ENCODE data around the gene LMNB1.

LMNB1 gene

GRCh38 chr5:126875303-126875785, 98.4 kb downstream of the LMNB1 start:
- H3K4me3 ChIP-seq = no peak overlapping the region
- H3K27ac ChIP-seq = no peak overlapping the region

DNA sequence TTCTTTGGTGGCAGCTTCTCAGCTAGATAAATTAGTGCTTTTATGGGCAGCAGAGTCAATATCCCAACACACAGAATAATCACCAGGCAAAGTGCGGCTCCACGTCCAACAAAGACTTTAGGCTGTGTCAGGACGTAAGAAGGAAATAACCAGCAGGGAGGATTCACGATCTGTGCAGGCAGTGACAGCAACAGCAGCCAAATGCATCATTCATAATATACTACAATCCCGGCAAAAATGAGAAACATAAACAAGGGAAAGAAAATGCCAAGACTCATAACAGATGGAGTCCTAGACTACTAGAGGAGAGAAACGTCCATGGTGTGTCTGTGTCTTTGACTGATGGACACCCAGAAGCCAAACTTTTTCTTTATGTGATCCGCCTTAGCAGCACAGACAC, 100.7 kb downstream of the LMNB1 start:
- Histone ChIP-seq H3K4me3 (no peak overlapping the region), H3K27ac (no peak overlapping the region)

- Histone ChIP-seq H3K27ac (no peak overlapping the region), H3K4me3 (no peak overlapping the region)
Measured at GRCh38 chr5:126878085-126878484, 101.1 kb downstream of the LMNB1 start.

DNA sequence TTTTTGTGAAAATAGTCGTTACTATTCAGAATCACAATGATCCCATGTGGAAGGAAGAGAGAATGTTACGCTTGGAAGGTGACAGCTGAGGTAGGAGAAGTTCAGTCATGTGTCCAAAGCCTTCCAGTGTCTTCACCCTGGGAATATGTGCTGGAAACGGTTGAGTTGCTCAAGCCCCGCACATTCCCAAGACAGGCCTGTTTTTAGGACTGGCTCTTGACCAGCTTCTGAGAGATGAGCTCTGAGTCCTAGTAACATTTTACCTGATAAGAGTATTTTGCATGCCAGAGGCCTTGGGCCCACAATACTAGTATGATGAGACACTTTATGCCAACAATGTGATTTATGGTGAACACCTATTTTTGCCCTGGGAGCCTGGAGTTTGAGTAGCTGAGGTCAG, 101.7 kb downstream of the LMNB1 start:
- H3K27ac ChIP-seq = no peak overlapping the region
- H3K4me3 ChIP-seq = no peak overlapping the region

DNA sequence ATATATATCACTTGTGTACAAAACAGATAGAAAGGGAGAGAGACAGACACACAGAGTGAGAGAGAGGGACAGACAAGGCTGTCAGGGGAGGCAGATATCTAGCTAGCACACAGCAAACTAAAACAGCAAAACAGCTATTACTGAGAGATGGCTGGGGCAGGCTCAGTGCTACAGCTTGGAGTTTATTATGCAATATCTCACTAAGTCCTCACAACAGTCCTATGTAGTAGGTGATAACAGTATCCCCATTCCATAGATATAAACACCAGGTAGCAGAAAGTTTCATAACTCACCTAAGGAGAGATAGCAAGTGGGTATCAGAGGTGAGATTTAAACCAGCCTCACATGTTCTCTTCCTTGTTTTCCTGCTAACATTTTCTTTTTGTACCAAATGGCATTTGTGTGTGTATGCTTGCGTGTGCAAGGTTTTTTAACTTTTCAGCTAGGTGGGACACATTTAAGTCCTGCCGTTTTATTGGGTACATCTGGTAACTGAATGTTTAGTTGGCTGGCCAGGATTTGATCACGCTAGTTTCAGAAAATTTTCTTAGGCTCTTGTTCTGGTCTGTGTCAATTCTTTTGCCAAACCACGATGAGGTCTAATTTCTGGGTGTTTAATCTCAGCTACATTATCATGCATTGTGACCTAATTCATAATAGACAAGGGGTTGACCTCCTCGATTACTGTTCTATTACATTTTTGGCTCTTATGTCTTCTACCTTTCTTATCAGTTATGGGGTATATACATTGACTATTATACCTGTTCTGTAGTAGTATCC, 105.1 kb downstream of the LMNB1 start:
- Histone ChIP-seq H3K4me3 (no peak overlapping the region), H3K27ac (no peak overlapping the region)

- H3K27ac ChIP-seq = no peak overlapping the region
- H3K4me3 ChIP-seq = no peak overlapping the region
Measured at GRCh38 chr5:126883564-126884245, 106.8 kb downstream of the LMNB1 start.

GRCh38 chr5:126884269-126884819, 107.4 kb downstream of the LMNB1 start:
- no peak overlapping the region for H3K27ac ChIP-seq
- no peak overlapping the region for H3K4me3 ChIP-seq

Data from skin epidermis (tissue), 12 donors.